IMR-90 (cell line): ENCODE measurements around the gene DAAM2. TPM values are rescaled to one million over a fixed set of nuclear protein-coding genes. Genes with fewer than 3 reads are reported as not detected.

Source experiments
- ATAC-seq: fragments of 200-7000 bp; cut with Tn5 transposase; 2 replicates; pipeline ENCODE4 v1.9.1; 2020; ENCODE audit warnings: low read depth, mild to moderate bottlenecking, moderate library complexity
- BruUV-seq: library from RNA; stranded (reverse); fragments of 400-500 nt; replicated peaks from 2 replicates; lab custom pipeline; 2021; lab: Mats Ljungman, UMichigan
- CTCF ChIA-PET: fragments of 300-600 bp; formaldehyde crosslinking; extraction: SDS; loops from one replicate; lab custom pipeline; 2021; ENCODE audit warnings: antibody characterized with exemption; lab: Yijun Ruan, JAX
- POLR2A ChIA-PET: fragments of 300-600 bp; sonication (Branson Sonifier 250); formaldehyde crosslinking; loops from one replicate; lab custom pipeline; 2022; ENCODE audit warnings: antibody characterized with exemption; ENCODE audit not compliant: unreplicated experiment; lab: Charles Lee
- DNase-seq: peaks from one replicate; pipeline ENCODE4 v3.0.0; 2013
- H2AFZ ChIP-seq: replicated peaks from 2 replicates; pipeline ENCODE3; 2013; ENCODE audit warnings: low read length, mild to moderate bottlenecking; ENCODE audit not compliant: poor library complexity
- H2AK5ac ChIP-seq: 2 replicates; pipeline ENCODE4 v1.6.1; 2013; ENCODE audit warnings: low read depth, low read length, inconsistent platforms
- H2AK9ac ChIP-seq: replicated peaks from 2 replicates; pipeline ENCODE3; 2013; ENCODE audit warnings: mild to moderate bottlenecking, low read depth, low read length, moderate library complexity; ENCODE audit not compliant: poor library complexity
- H2BK120ac ChIP-seq: 2 replicates; pipeline ENCODE4 v1.6.1; 2013; ENCODE audit warnings: low read depth, low read length, inconsistent platforms
- H2BK15ac ChIP-seq: 3 replicates; pipeline ENCODE4 v1.6.1; 2013; ENCODE audit warnings: low read depth, low read length, inconsistent platforms
- H2BK20ac ChIP-seq: 2 replicates; pipeline ENCODE4 v1.6.1; 2013; ENCODE audit warnings: low read depth, mild to moderate bottlenecking, inconsistent platforms, low read length, moderate library complexity
- H2BK5ac ChIP-seq: 2 replicates; pipeline ENCODE4 v1.6.1; 2013; ENCODE audit warnings: mild to moderate bottlenecking, low read depth, low read length, inconsistent platforms; ENCODE audit not compliant: poor library complexity, severe bottlenecking
- H3K14ac ChIP-seq: replicated peaks from 2 replicates; pipeline ENCODE4 v1.6.1; 2013; ENCODE audit warnings: low read depth, low read length, inconsistent platforms
- H3K18ac ChIP-seq: 2 replicates; pipeline ENCODE4 v1.6.1; 2013; ENCODE audit warnings: low read depth, low read length, control low read depth
- H3K23ac ChIP-seq: 2 replicates; pipeline ENCODE4 v1.6.1; 2013; ENCODE audit warnings: low read depth, low read length, inconsistent platforms
- H3K27ac ChIP-seq: 2 replicates; pipeline ENCODE4 v1.5.1; 2013; ENCODE audit warnings: mild to moderate bottlenecking, control low read depth, low read length; ENCODE audit not compliant: insufficient read depth
- H3K27me3 ChIP-seq: 2 replicates; pipeline ENCODE4 v1.6.1; 2013; ENCODE audit warnings: low read length; ENCODE audit not compliant: control insufficient read depth, insufficient read depth
- H3K36me3 ChIP-seq: 2 replicates; pipeline ENCODE4 v1.6.1; 2013; ENCODE audit warnings: low read length, mixed read lengths; ENCODE audit not compliant: control insufficient read depth, insufficient read depth
- H3K4ac ChIP-seq: 2 replicates; pipeline ENCODE4 v1.6.1; 2013; ENCODE audit warnings: low read depth, low read length, inconsistent platforms
- H3K4me1 ChIP-seq: 2 replicates; pipeline ENCODE4 v1.6.1; 2013; ENCODE audit warnings: low read length, mixed read lengths; ENCODE audit not compliant: control insufficient read depth, insufficient read depth
- H3K4me2 ChIP-seq: 2 replicates; pipeline ENCODE4 v1.6.1; 2013; ENCODE audit warnings: low read depth, mild to moderate bottlenecking, control low read depth, low read length, moderate library complexity
- H3K4me3 ChIP-seq: 2 replicates; pipeline ENCODE4 v1.5.1; 2013; ENCODE audit warnings: low read depth, mild to moderate bottlenecking, control low read depth, low read length, moderate library complexity; ENCODE audit not compliant: insufficient read depth
- H3K56ac ChIP-seq: 2 replicates; pipeline ENCODE4 v1.6.1; 2013; ENCODE audit warnings: low read length, inconsistent platforms; ENCODE audit not compliant: insufficient read depth; ENCODE audit errors: extremely low read depth
- H3K79me1 ChIP-seq, 2 experiments: 2 replicates each; pipeline ENCODE4 v1.6.1; 2013; ENCODE audit warnings: low read length in 2 of 2, inconsistent platforms in 1 of 2, low read depth in 1 of 2
- H3K9ac ChIP-seq: 2 replicates; pipeline ENCODE4 v1.6.1; 2013; ENCODE audit warnings: low read depth, low read length, control low read depth
- H3K9me1 ChIP-seq: 2 replicates; pipeline ENCODE4 v1.6.1; 2013; ENCODE audit warnings: low read length, inconsistent platforms; ENCODE audit not compliant: insufficient read depth
- H3K9me3 ChIP-seq: 2 replicates; pipeline ENCODE4 v1.6.1; 2013; ENCODE audit warnings: low read length; ENCODE audit not compliant: control insufficient read depth, insufficient read depth
- H4K20me1 ChIP-seq: 2 replicates; pipeline ENCODE4 v1.6.1; 2013; ENCODE audit warnings: low read length, inconsistent platforms; ENCODE audit not compliant: insufficient read depth
- H4K5ac ChIP-seq: 2 replicates; pipeline ENCODE4 v1.6.1; 2013; ENCODE audit warnings: mild to moderate bottlenecking, low read depth, low read length, control low read depth
- H4K8ac ChIP-seq, 2 experiments: 2 replicates each; pipeline ENCODE4 v1.6.1; 2013; ENCODE audit warnings: low read depth in 2 of 2, low read length in 2 of 2, control low read depth in 1 of 2, inconsistent platforms in 1 of 2
- H4K91ac ChIP-seq: 2 replicates; pipeline ENCODE4 v1.6.1; 2013; ENCODE audit warnings: low read depth, low read length, inconsistent platforms; ENCODE audit not compliant: insufficient read depth
- BHLHE40 ChIP-seq: fragments of 150-350 bp; IDR thresholded peaks from 2 replicates; pipeline ENCODE4 v1.6.1; 2016; ENCODE audit warnings: mild to moderate bottlenecking, low read depth, low read length
- CEBPB ChIP-seq: IDR thresholded peaks from 2 replicates; pipeline ENCODE4 v1.6.1; 2012; ENCODE audit warnings: low read depth, low read length, improper control_type of control experiment
- CHD1 ChIP-seq: IDR thresholded peaks from 2 replicates; pipeline ENCODE4 v1.6.1; 2012; ENCODE audit warnings: low read depth, low read length, improper control_type of control experiment
- FOS ChIP-seq: fragments of 150-350 bp; IDR thresholded peaks from 2 replicates; pipeline ENCODE4 v1.6.1; 2016; ENCODE audit warnings: low read depth, low read length
- MAFK ChIP-seq: IDR thresholded peaks from 2 replicates; pipeline ENCODE4 v1.6.1; 2012; ENCODE audit warnings: low read depth, low read length, improper control_type of control experiment
- MXI1 ChIP-seq: IDR thresholded peaks from 2 replicates; pipeline ENCODE4 v1.6.1; 2012; ENCODE audit warnings: low read depth, mild to moderate bottlenecking, low read length, moderate library complexity, borderline replicate concordance
- NFE2L2 ChIP-seq: fragments of 150-350 bp; IDR thresholded peaks from 2 replicates; pipeline ENCODE4 v1.6.1; 2016; ENCODE audit warnings: low read depth, mild to moderate bottlenecking, low read length
- POLR2A ChIP-seq: IDR thresholded peaks from 2 replicates; pipeline ENCODE4 v1.6.1; 2012; ENCODE audit warnings: mild to moderate bottlenecking, low read depth, low read length
- RAD21 ChIP-seq: IDR thresholded peaks from 2 replicates; pipeline ENCODE4 v1.6.1; 2012; ENCODE audit warnings: low read length, improper control_type of control experiment
- RCOR1 ChIP-seq: IDR thresholded peaks from 2 replicates; pipeline ENCODE4 v1.6.1; 2012; ENCODE audit warnings: mild to moderate bottlenecking, low read length, improper control_type of control experiment; ENCODE audit not compliant: insufficient replicate concordance
- RFX5 ChIP-seq: IDR thresholded peaks from 2 replicates; pipeline ENCODE4 v1.8.0; 2012; ENCODE audit warnings: low read depth, mild to moderate bottlenecking, low read length, moderate library complexity
- SMC3 ChIP-seq: fragments of 150-350 bp; IDR thresholded peaks from 2 replicates; pipeline ENCODE4 v1.6.1; 2016; ENCODE audit warnings: low read depth, mild to moderate bottlenecking, antibody characterized with exemption, low read length, moderate library complexity
- USF2 ChIP-seq: fragments of 150-350 bp; IDR thresholded peaks from 2 replicates; pipeline ENCODE4 v1.6.1; 2017; ENCODE audit warnings: mild to moderate bottlenecking, antibody characterized with exemption, low read length, low read depth
- WGBS, 2 experiments: methylation state at CpG; one replicate each; pipeline versions ENCODE4 v1.1.5 to v1.1.7; 2013; ENCODE audit warnings: missing lambda C conversion rate in 2 of 2; ENCODE audit not compliant: insufficient read length in 1 of 2; ENCODE audit errors: extremely low coverage in 2 of 2; 5-methylcytosine and 5-hydroxymethylcytosine counted together
- dilution Hi-C: fragments of 300-500 bp; cut with HindIII; formaldehyde crosslinking; loops from one replicate; pipeline ENCODE4 v1.14.3; 2018; ENCODE audit warnings: low sequenced_read_pairs; ENCODE audit not compliant: unreplicated experiment
- in situ Hi-C: fragments of 300-500 bp; cut with MboI; formaldehyde crosslinking; loops from 3 replicates; pipeline ENCODE4 v1.14.3; 2019; ENCODE audit warnings: low sequenced_read_pairs, inconsistent platforms, mixed read lengths
- intact Hi-C: fragments of 100-400 bp; cut with micrococcal nuclease; formaldehyde crosslinking; loops from 2 replicates; pipeline ENCODE4 v1.10.0; 2022
- polyA plus RNA-seq, 3 experiments: library from polyadenylated mRNA; depleted of rRNA; stranded (reverse); fragments of >200 nt; gene quantifications; 2 replicates each; pipeline ENCODE4 v1.2.3, GENCODE V29; 2012; ENCODE audit warnings: low replicate concordance in 1 of 3
- total RNA-seq: library from RNA; depleted of rRNA; stranded (reverse); fragments of >200 nt; gene quantifications from 2 replicates; pipeline ENCODE4 v1.2.3, GENCODE V29; 2012
- TF ChIP-seq, protein P1 (sequence below): conservative IDR thresholded peaks from 2 replicates; pipeline ENCODE4 v1.5.1; 2012; ENCODE audit warnings: mild to moderate bottlenecking, low read depth, low read length, improper control_type of control experiment
- TF ChIP-seq, protein P2 (sequence below): fragments of 150-350 bp; IDR thresholded peaks from 2 replicates; pipeline ENCODE4 v1.6.1; 2016; ENCODE audit warnings: low read depth, mild to moderate bottlenecking, low read length, moderate library complexity, borderline replicate concordance

Gene DAAM2
- total and polyA plus RNA-seq, 2 of the 4 experiments (the other 2 are of a cell fraction), result 11.2 to 12.9 TPM

DNA sequence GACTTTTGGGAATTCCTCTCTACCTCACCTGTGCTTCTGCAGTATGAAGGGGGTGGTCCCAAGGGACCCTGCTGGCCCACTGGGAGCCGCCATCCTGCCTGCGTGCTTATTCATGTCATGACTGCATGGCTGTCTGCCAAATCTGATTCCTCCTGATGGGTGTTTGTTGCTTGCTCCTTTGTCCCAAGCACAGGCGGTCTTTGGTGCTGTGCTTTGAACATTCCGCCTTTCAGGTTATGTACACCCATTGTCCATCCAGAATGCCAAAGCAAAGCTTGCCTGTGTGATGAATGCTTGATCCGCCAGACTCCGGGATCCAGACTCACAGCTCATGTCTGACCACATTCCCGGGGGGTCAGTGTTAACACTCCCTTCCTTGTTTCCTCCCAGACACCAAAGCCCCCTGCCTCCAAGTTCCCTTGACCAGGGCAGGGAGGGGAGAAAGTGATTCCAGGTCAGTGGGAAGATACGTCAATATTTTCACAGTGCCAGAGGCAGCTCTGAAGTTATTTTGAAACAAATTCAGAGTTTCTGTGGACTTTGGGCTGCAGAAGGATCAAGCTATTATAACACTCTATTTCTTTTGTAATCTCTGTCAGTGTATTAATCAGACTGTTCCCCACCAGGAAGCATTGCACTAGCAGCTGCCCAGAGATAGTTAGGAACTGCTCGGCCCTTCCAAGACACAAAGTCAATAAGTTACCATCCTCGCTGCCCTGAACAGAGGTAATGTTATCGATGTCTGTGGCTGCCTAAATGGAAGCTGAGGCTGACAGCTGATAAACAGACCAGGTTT lies 9.5 kb downstream of the DAAM2 start:
- Histone ChIP-seq H4K8ac (no peak overlapping the region), H3K4ac (no peak overlapping the region), H2BK5ac (no peak overlapping the region), H4K91ac (no peak overlapping the region), H2BK20ac (no peak overlapping the region), H4K5ac (no peak overlapping the region), H2BK15ac (no peak overlapping the region), H3K4me1 (peaks cover 14% of the 10 kb centered on the region), H3K14ac (no peak overlapping the region), H2AFZ (no peak overlapping the region), H3K9ac (no peak overlapping the region), H3K23ac (no peak overlapping the region), H2AK5ac (no peak overlapping the region), H2AK9ac (no peak overlapping the region), H2BK120ac (no peak overlapping the region), H3K18ac (no peak overlapping the region), H3K27me3 (no peaks in the 10 kb centered on the region), H3K9me1 (peaks cover 4% of the 10 kb centered on the region; the same call in 1 of the 2 replicates), H3K36me3 (no peaks in the 10 kb centered on the region), H3K79me1 (peaks cover 5 to 16% of the 10 kb centered on the region in 2 experiments; a peak in 2 of 4 replicates), H3K9me3 (no peaks in the 10 kb centered on the region), H3K27ac (no peak overlapping the region), H3K4me3 (no peak overlapping the region), H4K20me1 (no peaks in the 10 kb centered on the region), H3K4me2 (no peak overlapping the region), H3K56ac (no peak overlapping the region)
- ChIA-PET CTCF (no interaction called here), POLR2A (interaction anchor here (0.6 kb wide), 1 partner anchor 13 kb away, joined by 4 read pairs; no protein-coding TSS in a partner anchor)
- dilution Hi-C loops, result no loop called here
- intact Hi-C loops, result no loop called here
- 69% methylated on average over 3 of the region's 11 CpGs; no CpG with 5 or more reads in 1 of the 2 experiments for WGBS, 2 experiments
- no peak for ATAC-seq
- DNase-seq, result no peak
- no TSS peak for BruUV-seq
- in situ Hi-C loops, result no loop called here
- no peak for TF ChIP-seq FOS
- TF ChIP-seq USF2, result no peak
- TF ChIP-seq SMC3, result no peak
- TF ChIP-seq MAFK, result no peak
- no peak for TF ChIP-seq RAD21
- no peak for TF ChIP-seq CEBPB
- TF ChIP-seq, protein P1, sequence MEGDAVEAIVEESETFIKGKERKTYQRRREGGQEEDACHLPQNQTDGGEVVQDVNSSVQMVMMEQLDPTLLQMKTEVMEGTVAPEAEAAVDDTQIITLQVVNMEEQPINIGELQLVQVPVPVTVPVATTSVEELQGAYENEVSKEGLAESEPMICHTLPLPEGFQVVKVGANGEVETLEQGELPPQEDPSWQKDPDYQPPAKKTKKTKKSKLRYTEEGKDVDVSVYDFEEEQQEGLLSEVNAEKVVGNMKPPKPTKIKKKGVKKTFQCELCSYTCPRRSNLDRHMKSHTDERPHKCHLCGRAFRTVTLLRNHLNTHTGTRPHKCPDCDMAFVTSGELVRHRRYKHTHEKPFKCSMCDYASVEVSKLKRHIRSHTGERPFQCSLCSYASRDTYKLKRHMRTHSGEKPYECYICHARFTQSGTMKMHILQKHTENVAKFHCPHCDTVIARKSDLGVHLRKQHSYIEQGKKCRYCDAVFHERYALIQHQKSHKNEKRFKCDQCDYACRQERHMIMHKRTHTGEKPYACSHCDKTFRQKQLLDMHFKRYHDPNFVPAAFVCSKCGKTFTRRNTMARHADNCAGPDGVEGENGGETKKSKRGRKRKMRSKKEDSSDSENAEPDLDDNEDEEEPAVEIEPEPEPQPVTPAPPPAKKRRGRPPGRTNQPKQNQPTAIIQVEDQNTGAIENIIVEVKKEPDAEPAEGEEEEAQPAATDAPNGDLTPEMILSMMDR, result no peak
- no peak for TF ChIP-seq RFX5
- TF ChIP-seq BHLHE40, result no peak
- no peak for TF ChIP-seq RCOR1
- TF ChIP-seq, protein P2, sequence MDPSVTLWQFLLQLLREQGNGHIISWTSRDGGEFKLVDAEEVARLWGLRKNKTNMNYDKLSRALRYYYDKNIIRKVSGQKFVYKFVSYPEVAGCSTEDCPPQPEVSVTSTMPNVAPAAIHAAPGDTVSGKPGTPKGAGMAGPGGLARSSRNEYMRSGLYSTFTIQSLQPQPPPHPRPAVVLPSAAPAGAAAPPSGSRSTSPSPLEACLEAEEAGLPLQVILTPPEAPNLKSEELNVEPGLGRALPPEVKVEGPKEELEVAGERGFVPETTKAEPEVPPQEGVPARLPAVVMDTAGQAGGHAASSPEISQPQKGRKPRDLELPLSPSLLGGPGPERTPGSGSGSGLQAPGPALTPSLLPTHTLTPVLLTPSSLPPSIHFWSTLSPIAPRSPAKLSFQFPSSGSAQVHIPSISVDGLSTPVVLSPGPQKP, result no peak
- TF ChIP-seq CHD1, result no peak
- no peak for TF ChIP-seq POLR2A
- no peak for TF ChIP-seq NFE2L2
- TF ChIP-seq MXI1, result no peak
